Neural cell (in vitro differentiated cells): ENCODE data around the gene AXIN1. TPM values are rescaled to one million over a fixed set of nuclear protein-coding genes. Genes with fewer than 3 reads are reported as not detected.

Experiments
- H2AFZ ChIP-seq: fragments of 200-600, 300-800 bp; sonication (generic), shearing (Covaris generic); 2 replicates; pipeline ENCODE4 v1.6.0; 2014; ENCODE audit warnings: low read depth, mild to moderate bottlenecking, antibody characterized with exemption, low read length, moderate library complexity
- H3F3A ChIP-seq: fragments of 200-600 bp; shearing (Covaris generic); 2 replicates; pipeline ENCODE4 v1.6.1; 2016; ENCODE audit warnings: mild to moderate bottlenecking, moderate library complexity, mixed read lengths, antibody characterized with exemption, low read length; ENCODE audit not compliant: insufficient read depth, poor library complexity, severe bottlenecking
- H3K27ac ChIP-seq: fragments of 200-600, 300-800 bp; sonication (generic), shearing (Covaris generic); 2 replicates; pipeline ENCODE4 v1.5.1; 2014; ENCODE audit warnings: mild to moderate bottlenecking, low read length, moderate library complexity
- H3K27me3 ChIP-seq: fragments of 300-800, 200-600 bp; sonication (generic), shearing (Covaris generic); 2 replicates; pipeline ENCODE4 v1.6.0; 2014; ENCODE audit warnings: mild to moderate bottlenecking, low read depth, low read length, moderate library complexity; ENCODE audit not compliant: insufficient read depth
- H3K36me3 ChIP-seq: fragments of 300-800, 200-600 bp; sonication (generic), shearing (Covaris generic); 2 replicates; pipeline ENCODE4 v1.5.1; 2014; ENCODE audit warnings: mild to moderate bottlenecking, antibody characterized with exemption, low read length, moderate library complexity; ENCODE audit not compliant: insufficient read depth
- H3K4me2 ChIP-seq: fragments of 300-800, 200-600 bp; sonication (generic), shearing (Covaris generic); 2 replicates; pipeline ENCODE4 v1.6.0; 2014; ENCODE audit warnings: mild to moderate bottlenecking, low read length
- H3K4me3 ChIP-seq: fragments of 300-800, 200-600 bp; sonication (generic), shearing (Covaris generic); 2 replicates; pipeline ENCODE4 v1.5.1; 2014; ENCODE audit warnings: mild to moderate bottlenecking, low read length, moderate library complexity
- H3K79me2 ChIP-seq: fragments of 200-600 bp; shearing (Covaris generic); replicated peaks from 2 replicates; pipeline ENCODE4 v1.6.0; 2014; ENCODE audit warnings: mild to moderate bottlenecking, low read length, moderate library complexity; ENCODE audit not compliant: insufficient read depth
- H3K9ac ChIP-seq: fragments of 300-800, 200-600 bp; sonication (generic), shearing (Covaris generic); 2 replicates; pipeline ENCODE4 v1.6.1; 2016; ENCODE audit warnings: mild to moderate bottlenecking, low read length, mixed read lengths
- H3K9me2 ChIP-seq: fragments of 200-600 bp; shearing (Covaris generic); 2 replicates; pipeline ENCODE4 v1.6.1; 2016; ENCODE audit warnings: mild to moderate bottlenecking, low read length, mixed read lengths; ENCODE audit not compliant: insufficient read depth
- H3K9me3 ChIP-seq: fragments of 200-600, 300-800 bp; sonication (generic), shearing (Covaris generic); 2 replicates; pipeline ENCODE4 v1.6.1; 2016; ENCODE audit warnings: mild to moderate bottlenecking, mixed run types, low read length, moderate library complexity, mixed read lengths
- H4K20me1 ChIP-seq: fragments of 200-600 bp; shearing (Covaris generic); 2 replicates; pipeline ENCODE4 v1.6.1; 2016; ENCODE audit warnings: mild to moderate bottlenecking, mixed run types; ENCODE audit not compliant: insufficient read depth
- CTCF ChIP-seq: fragments of 450-650 bp; IDR thresholded peaks from 2 replicates; pipeline ENCODE4 v1.5.1; 2014; ENCODE audit warnings: antibody characterized with exemption, mild to moderate bottlenecking, moderate library complexity; ENCODE audit not compliant: poor library complexity, severe bottlenecking
- EP300 ChIP-seq: fragments of 450-650 bp; conservative IDR thresholded peaks from 2 replicates; pipeline ENCODE4 v1.6.1; 2014; ENCODE audit warnings: antibody characterized with exemption, mild to moderate bottlenecking, moderate library complexity; ENCODE audit not compliant: poor library complexity, severe bottlenecking
- EZH2 ChIP-seq: fragments of 200-600, 300-800 bp; shearing (Covaris generic), sonication (generic); IDR thresholded peaks from 2 replicates; pipeline ENCODE4 v1.6.1; 2014; ENCODE audit warnings: antibody characterized with exemption, low read length, borderline replicate concordance, mild to moderate bottlenecking; ENCODE audit not compliant: insufficient read depth, poor library complexity, severe bottlenecking
- MXI1 ChIP-seq: fragments of 450-650 bp; conservative IDR thresholded peaks from 2 replicates; pipeline ENCODE4 v1.6.1; 2014; ENCODE audit warnings: antibody characterized with exemption, mild to moderate bottlenecking; ENCODE audit not compliant: poor library complexity, severe bottlenecking
- POLR2AphosphoS5 ChIP-seq: IDR thresholded peaks from 2 replicates; pipeline ENCODE4 v1.6.1; 2012
- RAD21 ChIP-seq: fragments of 450-650 bp; conservative IDR thresholded peaks from 2 replicates; pipeline ENCODE4 v1.6.1; 2014; ENCODE audit warnings: antibody characterized with exemption, mild to moderate bottlenecking, moderate library complexity
- REST ChIP-seq: IDR thresholded peaks from 2 replicates; pipeline ENCODE4 v1.6.1; 2012; ENCODE audit warnings: borderline replicate concordance
- SMC3 ChIP-seq: fragments of 450-650 bp; conservative IDR thresholded peaks from 2 replicates; pipeline ENCODE4 v1.6.1; 2014; ENCODE audit warnings: antibody characterized with exemption, mild to moderate bottlenecking, moderate library complexity; ENCODE audit not compliant: poor library complexity
- TAF1 ChIP-seq: IDR thresholded peaks from 2 replicates; pipeline ENCODE4 v1.6.1; 2012; ENCODE audit warnings: low read depth
- polyA plus RNA-seq: library from polyadenylated mRNA; depleted of rRNA; stranded (reverse); fragments of >200 nt; gene quantifications from 2 replicates; pipeline ENCODE4 v1.2.3, GENCODE V29; 2014

The AXIN1 gene
- polyA plus RNA-seq, 1 donor from 2014 or later: 30.5 TPM

DNA sequence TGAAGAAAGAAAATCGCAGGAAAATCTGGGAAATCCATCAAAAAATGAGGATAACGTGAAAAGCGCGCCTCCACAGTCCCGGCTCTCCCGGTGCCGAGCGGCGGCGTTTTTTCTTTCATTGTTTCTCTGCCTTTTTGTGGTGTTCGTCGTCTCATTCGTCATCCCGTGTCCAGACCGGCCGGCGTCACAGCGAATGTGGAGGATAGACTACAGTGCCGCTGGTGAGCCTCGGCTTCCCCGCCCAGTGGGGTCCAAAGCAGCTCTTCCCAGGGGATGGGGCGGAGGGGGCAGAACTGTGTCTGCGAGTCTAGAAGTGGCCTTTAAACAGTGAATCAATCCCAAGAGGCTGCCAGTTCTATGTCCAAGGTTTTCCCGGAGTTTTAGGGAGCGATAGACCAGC is 98.1 kb downstream of the AXIN1 start:
- no peak overlapping the region for H3K4me2 ChIP-seq

GRCh38 chr16:253833-254232 is 98.7 kb downstream of the AXIN1 start:
- Histone ChIP-seq H3K4me3 (no peak overlapping the region), H2AFZ (no peak overlapping the region), H3F3A (no peaks in the 10 kb centered on the region), H3K36me3 (no peaks in the 10 kb centered on the region), H3K9me3 (no peaks in the 10 kb centered on the region), H3K79me2 (no peaks in the 10 kb centered on the region), H3K9me2 (no peaks in the 10 kb centered on the region), H3K4me2 (no peak overlapping the region), H4K20me1 (no peaks in the 10 kb centered on the region), H3K27me3 (no peaks in the 10 kb centered on the region), H3K27ac (no peak overlapping the region), H3K9ac (no peak overlapping the region)
- TF ChIP-seq RAD21 (no peak), TAF1 (no peak), SMC3 (no peak), MXI1 (no peak), REST (no peak), EP300 (no peak), EZH2 (no peak), POLR2AphosphoS5 (no peak)

More for the DNA sequence above, 98.1 kb downstream of the AXIN1 start:
- H3K9ac ChIP-seq: no peak overlapping the region
- H3K4me3 ChIP-seq: no peak overlapping the region
- no peaks in the 10 kb centered on the region for H3K27me3 ChIP-seq
- no peaks in the 10 kb centered on the region for H3F3A ChIP-seq
- TF ChIP-seq RAD21 (no peak), MXI1 (no peak), EP300 (no peak), EZH2 (no peak), TAF1 (no peak), POLR2AphosphoS5 (no peak), SMC3 (no peak), REST (no peak), CTCF (no peak)
- no peaks in the 10 kb centered on the region for H3K79me2 ChIP-seq
- H3K36me3 ChIP-seq: no peaks in the 10 kb centered on the region
- no peak overlapping the region for H3K27ac ChIP-seq
- no peaks in the 10 kb centered on the region for H3K9me3 ChIP-seq
- H3K9me2 ChIP-seq: no peaks in the 10 kb centered on the region
- no peaks in the 10 kb centered on the region for H4K20me1 ChIP-seq
- no peak overlapping the region for H2AFZ ChIP-seq
